ENCODE measurements around the gene INO80. TPM values are rescaled to one million over a fixed set of nuclear protein-coding genes. Genes with fewer than 3 reads are reported as not detected.

INO80 gene
- total RNA-seq, 1 donor, result 24.9 TPM

DNA sequence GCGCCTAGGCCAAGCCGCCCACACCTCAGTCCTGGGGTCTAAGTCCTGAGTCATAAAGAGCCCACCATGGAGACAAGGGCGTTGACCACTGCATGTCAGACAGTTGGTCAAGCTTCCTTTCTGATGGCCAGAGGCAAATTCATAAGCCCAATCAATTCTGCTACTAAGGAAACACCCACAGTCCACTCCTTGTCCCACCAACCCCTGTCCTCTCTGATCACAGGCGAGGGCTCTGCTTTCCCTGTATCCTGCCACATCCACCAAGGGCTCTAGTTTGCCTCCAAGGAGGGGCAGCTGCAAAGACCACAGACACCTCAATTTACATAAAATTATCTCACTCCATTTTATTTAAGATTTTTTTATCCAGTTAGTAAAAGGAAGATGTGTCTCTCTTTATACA, 137.5 kb downstream of the INO80 start:
- no peak for DNase-seq (ENCODE audit: low read depth)
- TF ChIP-seq, protein P1, sequence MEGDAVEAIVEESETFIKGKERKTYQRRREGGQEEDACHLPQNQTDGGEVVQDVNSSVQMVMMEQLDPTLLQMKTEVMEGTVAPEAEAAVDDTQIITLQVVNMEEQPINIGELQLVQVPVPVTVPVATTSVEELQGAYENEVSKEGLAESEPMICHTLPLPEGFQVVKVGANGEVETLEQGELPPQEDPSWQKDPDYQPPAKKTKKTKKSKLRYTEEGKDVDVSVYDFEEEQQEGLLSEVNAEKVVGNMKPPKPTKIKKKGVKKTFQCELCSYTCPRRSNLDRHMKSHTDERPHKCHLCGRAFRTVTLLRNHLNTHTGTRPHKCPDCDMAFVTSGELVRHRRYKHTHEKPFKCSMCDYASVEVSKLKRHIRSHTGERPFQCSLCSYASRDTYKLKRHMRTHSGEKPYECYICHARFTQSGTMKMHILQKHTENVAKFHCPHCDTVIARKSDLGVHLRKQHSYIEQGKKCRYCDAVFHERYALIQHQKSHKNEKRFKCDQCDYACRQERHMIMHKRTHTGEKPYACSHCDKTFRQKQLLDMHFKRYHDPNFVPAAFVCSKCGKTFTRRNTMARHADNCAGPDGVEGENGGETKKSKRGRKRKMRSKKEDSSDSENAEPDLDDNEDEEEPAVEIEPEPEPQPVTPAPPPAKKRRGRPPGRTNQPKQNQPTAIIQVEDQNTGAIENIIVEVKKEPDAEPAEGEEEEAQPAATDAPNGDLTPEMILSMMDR (IDR thresholded peaks at IDR 0.05; ENCODE audit: insufficient read depth, low read length), result no peak

DNA sequence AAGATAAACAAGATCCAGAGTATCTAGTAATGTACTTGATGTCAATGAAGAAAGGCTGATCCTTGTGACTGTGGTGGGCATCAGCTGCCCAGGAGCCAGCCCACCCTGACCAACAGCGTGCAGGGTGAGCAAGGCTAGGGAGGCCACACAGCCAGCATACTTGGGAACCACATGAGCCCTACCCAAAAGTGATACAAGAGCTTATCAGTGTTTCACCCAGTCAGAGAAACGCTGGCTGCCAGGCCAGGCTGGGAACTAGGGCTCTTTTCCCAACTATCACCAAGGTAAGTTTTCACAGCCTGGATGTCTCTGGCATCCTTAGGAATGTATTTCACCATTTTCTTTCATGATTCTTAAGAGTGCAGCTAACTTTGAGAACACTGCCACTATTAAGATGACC, 137.9 kb downstream of the INO80 start:
- TF ChIP-seq, protein P1 (IDR thresholded peaks at IDR 0.05; ENCODE audit: insufficient read depth, low read length), result no peak
- no peak overlapping the region for H3K4me3 ChIP-seq (ENCODE audit: low read depth, low read length)
- no peak for DNase-seq (ENCODE audit: low read depth)

More for the DNA sequence above, 137.5 kb downstream of the INO80 start:
- H3K4me3 ChIP-seq (ENCODE audit: low read depth, low read length), result no peak overlapping the region

DNA sequence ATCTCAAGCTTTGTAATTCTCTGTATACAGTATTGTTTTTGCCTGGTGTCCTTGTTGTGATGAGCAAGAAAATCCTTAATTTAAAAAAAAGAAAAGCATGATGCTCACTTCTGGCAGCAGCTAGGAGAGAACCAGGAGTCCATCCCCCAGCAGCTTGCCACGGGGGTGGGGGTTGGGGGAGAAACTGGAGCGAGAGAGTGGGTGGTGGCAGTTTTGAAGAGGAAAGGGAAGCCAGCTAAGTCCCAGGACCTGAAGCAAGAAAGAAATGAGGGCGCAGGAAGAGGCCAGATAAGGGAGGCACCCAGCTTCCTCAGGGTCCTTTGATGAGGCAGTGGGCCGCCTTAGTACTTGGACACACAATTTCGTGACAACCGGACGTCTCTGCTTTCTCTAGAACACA, 139.3 kb downstream of the INO80 start:
- DNase-seq (ENCODE audit: low read depth), result no peak
- TF ChIP-seq, protein P1 (IDR thresholded peaks at IDR 0.05; ENCODE audit: insufficient read depth, low read length), result no peak
- no peak overlapping the region for H3K4me3 ChIP-seq (ENCODE audit: low read depth, low read length)

DNA sequence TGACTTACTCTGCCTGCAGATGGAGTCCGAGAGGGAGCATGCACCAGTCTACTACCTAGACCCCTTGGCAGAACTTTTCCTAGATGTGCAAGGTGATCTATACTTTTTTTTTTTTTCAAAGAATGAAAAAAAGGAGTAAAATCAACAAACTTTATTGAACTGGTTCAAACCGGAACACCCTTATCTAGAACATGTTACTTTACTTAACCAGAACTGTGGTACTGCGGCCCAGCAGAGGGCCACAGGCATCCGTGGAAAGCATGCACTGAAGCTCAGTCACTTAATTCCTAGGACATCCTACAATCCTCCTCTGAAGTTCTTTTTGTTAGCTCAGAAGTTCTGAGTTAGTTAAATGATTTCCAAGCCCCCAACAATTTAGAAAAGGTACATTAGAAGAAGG, 141.2 kb downstream of the INO80 start:
- H3K4me3 ChIP-seq (ENCODE audit: low read depth, low read length), result no peak overlapping the region
- TF ChIP-seq, protein P1 (IDR thresholded peaks at IDR 0.05; ENCODE audit: insufficient read depth, low read length), result no peak
- no peak for DNase-seq (ENCODE audit: low read depth)

DNA sequence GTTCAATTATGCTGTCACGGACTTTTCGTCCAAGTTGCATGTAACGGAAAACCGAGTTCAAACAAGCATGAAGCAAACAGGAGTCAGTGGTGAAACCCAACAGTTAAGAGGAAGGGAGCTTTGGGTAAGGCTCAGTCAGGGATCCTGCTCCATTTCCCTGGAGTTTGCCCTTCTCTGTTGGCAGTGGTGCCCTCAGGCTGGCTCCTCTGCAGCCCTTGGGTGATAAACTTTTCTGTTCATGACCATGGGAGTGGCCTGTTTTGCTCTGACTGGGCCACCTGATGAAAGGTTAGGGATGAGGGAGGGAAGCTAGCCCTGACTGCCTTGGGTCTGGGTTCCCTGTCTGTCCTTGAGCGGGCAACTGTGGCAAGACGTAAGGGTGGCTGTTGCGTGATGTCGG, 146.7 kb downstream of the INO80 start:
- TF ChIP-seq, protein P1 (IDR thresholded peaks at IDR 0.05; ENCODE audit: insufficient read depth, low read length), result no peak
- DNase-seq (ENCODE audit: low read depth), result no peak
- H3K4me3 ChIP-seq (ENCODE audit: low read depth, low read length), result no peak overlapping the region

DNA sequence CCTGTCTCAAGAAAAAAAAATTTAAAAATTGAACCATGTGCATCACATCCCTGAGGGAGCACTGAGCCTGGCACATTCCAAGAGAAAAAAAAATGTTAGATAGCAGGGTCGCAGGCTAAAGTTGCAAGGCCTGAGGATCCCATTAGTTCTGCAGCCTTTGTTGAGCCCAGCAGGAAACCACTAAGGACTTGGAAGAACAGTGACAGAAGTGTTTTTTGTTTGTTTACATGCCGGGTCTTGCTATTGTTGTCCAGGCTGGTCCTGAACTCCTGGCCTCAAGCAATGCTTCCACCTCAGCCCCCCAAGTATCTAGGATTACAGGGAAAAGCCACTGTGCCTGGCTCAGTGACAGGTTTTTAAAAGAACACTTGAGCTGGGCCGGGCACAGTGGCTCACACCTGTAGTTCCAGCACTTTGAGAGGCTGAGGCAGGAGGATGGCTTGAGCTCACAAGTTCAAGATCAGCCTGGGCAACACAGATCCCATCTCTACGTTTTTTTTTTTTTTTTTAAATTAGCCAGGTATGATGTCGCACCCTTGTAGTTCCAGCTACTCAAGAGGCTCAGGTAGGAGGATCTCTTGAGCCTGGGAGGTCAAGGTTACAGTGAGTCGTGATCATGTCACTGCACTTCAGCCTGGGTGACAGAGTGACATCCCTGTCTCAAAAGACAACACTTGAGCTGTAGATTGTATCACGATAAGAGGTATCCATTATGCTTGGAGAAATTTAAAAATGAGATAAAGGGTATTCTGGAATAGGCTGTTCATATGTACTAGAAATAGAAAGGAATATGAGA, 147.6 kb downstream of the INO80 start:
- DNase-seq (ENCODE audit: low read depth), result no peak
- no peak overlapping the region for H3K4me3 ChIP-seq (ENCODE audit: low read depth, low read length)
- TF ChIP-seq, protein P1 (IDR thresholded peaks at IDR 0.05; ENCODE audit: insufficient read depth, low read length), result no peak

DNA sequence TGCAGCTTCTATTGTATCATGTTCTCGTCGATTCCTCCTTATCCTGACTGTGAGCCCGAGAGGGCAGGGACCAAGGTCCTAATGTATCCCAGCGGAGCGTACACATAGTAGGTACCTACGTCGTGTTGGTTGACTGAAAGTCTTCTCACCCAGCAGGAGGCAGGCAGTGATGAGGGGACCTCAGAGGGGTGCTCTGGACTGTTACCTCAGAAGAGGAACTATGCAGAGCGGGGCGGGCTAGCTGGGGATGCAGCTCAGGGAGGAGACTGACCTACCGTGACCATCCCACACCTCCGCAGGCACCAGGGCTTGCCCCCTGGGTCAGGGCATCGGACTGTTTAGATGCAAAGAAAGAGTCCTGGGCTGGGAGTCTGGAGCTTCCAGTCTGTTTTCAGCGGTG, 151.4 kb downstream of the INO80 start:
- no peak for DNase-seq (ENCODE audit: low read depth)
- TF ChIP-seq, protein P1 (IDR thresholded peaks at IDR 0.05; ENCODE audit: insufficient read depth, low read length), result no peak

More for the DNA sequence above, 151.4 kb downstream of the INO80 start:
- no peak overlapping the region for H3K4me3 ChIP-seq (ENCODE audit: low read depth, low read length)
